Kidney (tissue), 14 donors: ENCODE data around the gene PITX2. TPM values are rescaled to one million over a fixed set of nuclear protein-coding genes. Genes with fewer than 3 reads are reported as not detected.

Experiments
- DNase-seq, 5 donors: peaks; one replicate each; pipeline ENCODE4 v3.0.0-alpha.2; 2013 to 2020
- FAIRE-seq: peaks from 2 replicates; lab custom pipeline; 2012; peaks lifted over from hg19 to GRCh38; lab: Jason Lieb, UNC
- H3K27ac ChIP-seq, 2 donors: one replicate each; pipeline ENCODE4 v1.7.0; 2013; ENCODE audit warnings: low read depth in 2 of 2, low read length in 2 of 2, inconsistent platforms in 1 of 2
- H3K27me3 ChIP-seq: one replicate; pipeline ENCODE4 v1.7.1; 2013; ENCODE audit warnings: low read length, inconsistent platforms; ENCODE audit not compliant: control insufficient read depth, insufficient read depth
- H3K36me3 ChIP-seq, 3 donors: one replicate each; pipeline versions ENCODE4 v1.7.0 to v1.7.1; 2013; ENCODE audit warnings: low read length in 3 of 3, control low read depth in 1 of 3, inconsistent platforms in 1 of 3; ENCODE audit not compliant: insufficient read depth in 3 of 3, control insufficient read depth in 2 of 3
- H3K4me1 ChIP-seq, 3 donors: one replicate each; pipeline versions ENCODE4 v1.7.0 to v1.7.1; 2013; ENCODE audit warnings: low read length in 3 of 3, inconsistent platforms in 1 of 3, low read depth in 1 of 3; ENCODE audit not compliant: control insufficient read depth in 2 of 3, insufficient read depth in 2 of 3
- H3K4me3 ChIP-seq, 3 donors: one replicate each; pipeline versions ENCODE4 v1.7.0 to v1.8.1; 2013; ENCODE audit warnings: low read length in 3 of 3, control low read depth in 1 of 3, inconsistent platforms in 1 of 3
- H3K9ac ChIP-seq, 3 donors: one replicate each; pipeline versions ENCODE4 v1.7.0 to v1.7.1; 2013; ENCODE audit warnings: low read length in 3 of 3, control low read depth in 1 of 3, inconsistent platforms in 1 of 3
- H3K9me3 ChIP-seq, 3 donors: one replicate each; pipeline versions ENCODE4 v1.7.0 to v1.7.1; 2013; ENCODE audit warnings: low read length in 3 of 3, control low read depth in 1 of 3, inconsistent platforms in 1 of 3; ENCODE audit not compliant: control insufficient read depth in 2 of 3, insufficient read depth in 1 of 3
- CTCF ChIP-seq: IDR thresholded peaks from 3 replicates; pipeline ENCODE4 v1.5.1; 2012; ENCODE audit warnings: mild to moderate bottlenecking, moderate library complexity, borderline replicate concordance; ENCODE audit not compliant: insufficient read depth; ENCODE audit errors: extremely low read depth
- intact Hi-C: fragments of 100-400 bp; cut with DNase I; formaldehyde crosslinking; loops from one replicate; pipeline ENCODE4 v1.11.1; 2022
- polyA plus RNA-seq: library from polyadenylated mRNA; stranded (reverse); fragments of 350-450 nt; fragmentation: Illumina TruSeq; extraction: RNeasy Lipid Tissue Mini Kit (QIAGEN cat#74804); gene quantifications from one replicate; pipeline ENCODE4 v1.2.3, GENCODE V29; 2014; ENCODE audit warnings: low read depth, low replicate concordance; ENCODE audit not compliant: insufficient read depth
- total RNA-seq: library from RNA; stranded (reverse); fragmentation: NEBNext Ultra II Directional; extraction: Animal tissue kit (Norgen Biotek cat#: 25700); gene quantifications from one replicate; pipeline ENCODE4 v1.2.1, GENCODE V29; 2021
- donor health status: control.
- donor health status: control.
- donor health status: control.
- donor health status: control.
- donor health status: control.
- donor health status: DM: yes; HTN: yes; CAD: no.
- donor health status: Normal renal cell carcinoma (clear cell type).

Gene PITX2
- total and polyA plus RNA-seq, 2 donors from 2014 or later, result 0.71 to 3.2 TPM

GRCh38 chr4:110631584-110632505 lies 9.0 kb upstream of the PITX2 start:
- no peak for FAIRE-seq
- Histone ChIP-seq H3K4me1 (peaks cover 0 to 17% (median 0%) of the 10 kb centered on the region in 3 donors), H3K4me3 (peak overlapping the region in 1 of 3 donors; percentile 39), H3K36me3 (no peaks in the 10 kb centered on the region), H3K27ac (no peak overlapping the region), H3K9ac (no peak overlapping the region), H3K27me3 (peaks cover 84% of the 10 kb centered on the region), H3K9me3 (no peaks in the 10 kb centered on the region)
- DNase-seq, result peak; percentile 84 to 94 (median 92)
- intact Hi-C loops, result no loop called here
- peak; percentile 90 for TF ChIP-seq CTCF

- Histone ChIP-seq H3K4me1 (peaks cover 0 to 12% (median 0%) of the 10 kb centered on the region in 3 donors), H3K27me3 (peaks cover 85% of the 10 kb centered on the region), H3K9me3 (no peaks in the 10 kb centered on the region), H3K4me3 (no peak overlapping the region), H3K9ac (no peak overlapping the region), H3K27ac (no peak overlapping the region), H3K36me3 (no peaks in the 10 kb centered on the region)
- FAIRE-seq, result no peak
- DNase-seq, result peak in 4 of 5 donors; percentile 18 to 47 (median 42)
- intact Hi-C loops, result no loop called here
- TF ChIP-seq CTCF, result no peak
Observed at GRCh38 chr4:110630688-110631402, 8.0 kb upstream of the PITX2 start.

- no peaks in the 10 kb centered on the region for H3K9me3 ChIP-seq
- no peak overlapping the region for H3K9ac ChIP-seq
- H3K4me1 ChIP-seq, result peaks cover 0 to 12% (median 0%) of the 10 kb centered on the region in 3 donors
- H3K27ac ChIP-seq, result no peak overlapping the region
- FAIRE-seq, result no peak
- DNase-seq, result no peak
- intact Hi-C loops, result no loop called here
- no peak overlapping the region for H3K4me3 ChIP-seq
- no peak for TF ChIP-seq CTCF
- peaks cover 85% of the 10 kb centered on the region for H3K27me3 ChIP-seq
- no peaks in the 10 kb centered on the region for H3K36me3 ChIP-seq
Observed at GRCh38 chr4:110629780-110630687, 7.2 kb upstream of the PITX2 start.
